Measurements from ENCODE around the gene EXOSC10.

DNA sequence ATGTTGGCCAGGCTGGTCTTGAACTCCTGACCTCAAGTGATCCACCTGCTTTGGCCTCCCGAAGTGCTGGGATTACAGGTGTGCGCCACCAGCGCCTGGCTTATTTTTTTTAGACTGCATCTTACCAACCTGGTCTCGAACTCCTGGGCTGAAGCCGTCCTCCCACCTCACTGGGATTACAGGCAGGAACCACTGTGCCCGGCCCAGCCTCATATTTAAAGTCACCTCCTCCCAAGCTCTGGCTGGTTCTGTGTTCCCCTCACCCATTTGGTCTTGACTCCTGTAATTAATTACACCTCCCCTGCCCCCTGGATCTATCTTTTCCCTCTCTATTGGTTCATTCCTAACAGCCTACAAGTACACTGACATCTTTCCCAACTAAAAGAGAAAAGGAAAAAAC, 1.7 kb upstream of the EXOSC10 start:
- no peak for TF ChIP-seq POLR2A (IDR thresholded peaks at IDR 0.05)
- TF ChIP-seq, protein P1, sequence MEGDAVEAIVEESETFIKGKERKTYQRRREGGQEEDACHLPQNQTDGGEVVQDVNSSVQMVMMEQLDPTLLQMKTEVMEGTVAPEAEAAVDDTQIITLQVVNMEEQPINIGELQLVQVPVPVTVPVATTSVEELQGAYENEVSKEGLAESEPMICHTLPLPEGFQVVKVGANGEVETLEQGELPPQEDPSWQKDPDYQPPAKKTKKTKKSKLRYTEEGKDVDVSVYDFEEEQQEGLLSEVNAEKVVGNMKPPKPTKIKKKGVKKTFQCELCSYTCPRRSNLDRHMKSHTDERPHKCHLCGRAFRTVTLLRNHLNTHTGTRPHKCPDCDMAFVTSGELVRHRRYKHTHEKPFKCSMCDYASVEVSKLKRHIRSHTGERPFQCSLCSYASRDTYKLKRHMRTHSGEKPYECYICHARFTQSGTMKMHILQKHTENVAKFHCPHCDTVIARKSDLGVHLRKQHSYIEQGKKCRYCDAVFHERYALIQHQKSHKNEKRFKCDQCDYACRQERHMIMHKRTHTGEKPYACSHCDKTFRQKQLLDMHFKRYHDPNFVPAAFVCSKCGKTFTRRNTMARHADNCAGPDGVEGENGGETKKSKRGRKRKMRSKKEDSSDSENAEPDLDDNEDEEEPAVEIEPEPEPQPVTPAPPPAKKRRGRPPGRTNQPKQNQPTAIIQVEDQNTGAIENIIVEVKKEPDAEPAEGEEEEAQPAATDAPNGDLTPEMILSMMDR (IDR thresholded peaks at IDR 0.05) = no peak

All from esophagus squamous epithelium (tissue), 4 donors.